IPS-18c (cell line): Measurements from ENCODE around the gene PCGF5.
"Not testable (repeated sequence)": the region's sequence is repeated elsewhere in the genome, so short reads cannot be mapped to it uniquely, and the experiment has no call there.

ENCODE experiments used
- H3K4me3 ChIP-seq: 2 replicates; pipeline ENCODE4 v1.7.0; 2013; ENCODE audit warnings: low read depth, mild to moderate bottlenecking, low read length, moderate library complexity; ENCODE audit not compliant: insufficient read depth
- H3K9me3 ChIP-seq: one replicate; pipeline ENCODE4 v1.6.1; 2013; ENCODE audit warnings: mild to moderate bottlenecking, low read length, moderate library complexity; ENCODE audit not compliant: control insufficient read depth, insufficient read depth

Gene PCGF5

GRCh38 chr10:91298224-91298871, 77.9 kb downstream of the PCGF5 start:
- Histone ChIP-seq H3K9me3 (peaks cover 3% of the 10 kb centered on the region), H3K4me3 (peak overlapping the region; percentile 29; the same call in 1 of the 2 replicates)

DNA sequence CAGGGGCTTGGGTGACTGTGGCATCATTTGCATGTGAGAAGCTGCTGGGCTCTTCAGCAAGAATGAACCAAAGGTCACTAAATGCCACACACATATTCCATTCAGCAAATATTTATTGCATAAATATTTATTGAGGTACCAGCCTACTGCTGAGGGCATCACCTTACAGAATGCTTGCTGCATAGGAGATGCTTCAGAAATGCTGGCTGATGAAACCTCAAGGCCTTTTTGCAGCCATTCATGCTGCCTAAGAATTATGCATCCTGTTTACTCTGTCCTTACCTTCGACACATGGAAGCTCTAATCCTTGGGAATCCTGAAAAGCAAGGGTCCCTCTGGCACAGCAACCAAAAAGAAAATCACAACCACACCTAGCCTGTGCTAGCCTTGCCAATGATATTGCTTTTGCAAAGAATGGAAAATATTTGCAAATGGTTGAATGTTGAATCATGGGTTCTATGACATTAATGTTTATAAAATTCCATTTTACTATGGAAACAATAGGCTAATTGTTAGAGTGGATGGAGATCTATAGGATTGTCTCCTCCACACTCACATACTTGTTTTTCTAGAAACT, 79.6 kb downstream of the PCGF5 start:
- H3K9me3 ChIP-seq = peaks cover 3% of the 10 kb centered on the region
- H3K4me3 ChIP-seq = no peak overlapping the region

DNA sequence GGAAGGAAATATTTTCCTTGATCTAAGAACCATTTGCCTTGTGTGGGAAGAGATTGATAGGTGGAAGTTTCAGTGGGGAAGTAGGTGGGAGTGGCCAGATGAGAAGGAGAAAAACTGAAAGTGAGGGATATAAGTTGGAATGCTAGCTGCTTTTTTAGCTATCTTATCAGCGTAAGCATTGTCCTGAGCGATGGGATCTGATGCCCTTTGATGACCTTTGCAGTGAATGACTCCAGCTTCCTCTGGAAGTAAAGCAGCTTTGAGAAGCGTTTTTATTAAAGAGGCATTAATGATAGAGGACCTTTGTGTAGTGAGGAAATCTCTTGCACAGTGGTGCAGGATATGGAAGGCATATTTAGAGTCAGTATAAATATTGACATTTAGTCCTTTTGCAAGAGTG, 82.5 kb downstream of the PCGF5 start:
- not testable (repeated sequence) for H3K4me3 ChIP-seq, H3K9me3 ChIP-seq

DNA sequence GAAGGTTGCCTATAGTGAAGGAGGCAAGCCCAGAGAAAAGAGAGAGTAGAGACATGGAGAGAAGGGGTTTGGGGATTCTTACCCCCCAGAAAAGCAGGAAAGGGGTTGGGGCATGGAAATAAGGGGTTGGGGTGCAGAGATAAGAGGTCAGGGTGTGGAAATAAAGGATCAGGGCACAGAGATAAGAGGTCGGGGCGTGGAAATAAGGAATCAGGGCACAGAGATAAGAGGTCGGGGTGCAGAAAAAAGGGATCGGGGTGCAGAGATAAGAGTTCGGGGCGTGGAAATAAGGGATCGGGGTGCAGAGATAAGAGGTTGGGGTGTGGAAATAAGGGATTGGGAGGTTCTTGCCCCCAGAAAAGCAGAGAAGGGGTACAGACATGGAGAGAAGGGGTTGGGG, 85.5 kb downstream of the PCGF5 start:
- H3K4me3 ChIP-seq, H3K9me3 ChIP-seq: not testable (repeated sequence)

- H3K4me3 ChIP-seq = no peak overlapping the region
- peaks cover 3% of the 10 kb centered on the region for H3K9me3 ChIP-seq
These were observed 87.0 kb downstream of the PCGF5 start for GRCh38 chr10:91307489-91307888.

DNA sequence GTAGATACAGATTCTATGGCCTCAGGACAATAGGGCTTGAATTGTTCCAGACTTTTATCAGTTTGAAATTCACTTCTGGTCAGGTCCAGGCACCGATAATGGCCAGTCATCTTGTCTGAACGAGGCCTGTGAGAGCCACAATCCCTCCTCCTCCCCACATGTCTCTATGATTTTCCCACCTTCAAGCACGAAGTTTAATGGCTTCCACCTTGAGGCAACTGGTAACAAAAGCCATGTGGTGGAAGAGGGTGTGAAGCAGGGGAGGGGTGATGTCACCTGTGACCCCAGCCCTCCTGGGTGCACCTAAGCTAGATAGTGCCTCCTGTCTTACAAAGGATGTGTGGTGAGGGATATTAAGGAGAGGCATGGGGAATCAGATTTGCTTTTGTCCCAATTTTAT, 89.2 kb downstream of the PCGF5 start:
- Histone ChIP-seq H3K9me3 (peaks cover 3% of the 10 kb centered on the region), H3K4me3 (no peak overlapping the region)

- peaks cover 3% of the 10 kb centered on the region for H3K9me3 ChIP-seq
- H3K4me3 ChIP-seq = no peak overlapping the region
These were observed 91.3 kb downstream of the PCGF5 start for GRCh38 chr10:91311601-91312381.

DNA sequence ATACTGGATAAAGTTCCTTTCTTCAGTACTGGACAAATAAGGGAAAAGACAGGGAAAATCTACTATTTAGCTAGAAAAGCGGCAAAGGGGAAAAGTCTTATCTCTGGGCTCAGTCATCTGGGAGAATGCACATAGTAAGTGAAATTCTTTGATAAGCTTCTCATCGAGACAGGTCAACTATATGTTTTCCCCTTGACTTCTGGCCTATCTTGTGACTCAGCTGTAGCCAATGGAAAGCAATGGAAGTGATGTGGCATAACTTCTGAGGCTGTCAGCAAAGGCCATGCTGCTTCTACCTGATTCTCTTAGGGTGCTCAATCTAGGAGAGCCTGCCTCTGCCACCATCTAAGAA, 91.9 kb downstream of the PCGF5 start:
- Histone ChIP-seq H3K4me3 (no peak overlapping the region), H3K9me3 (peaks cover 5% of the 10 kb centered on the region)

DNA sequence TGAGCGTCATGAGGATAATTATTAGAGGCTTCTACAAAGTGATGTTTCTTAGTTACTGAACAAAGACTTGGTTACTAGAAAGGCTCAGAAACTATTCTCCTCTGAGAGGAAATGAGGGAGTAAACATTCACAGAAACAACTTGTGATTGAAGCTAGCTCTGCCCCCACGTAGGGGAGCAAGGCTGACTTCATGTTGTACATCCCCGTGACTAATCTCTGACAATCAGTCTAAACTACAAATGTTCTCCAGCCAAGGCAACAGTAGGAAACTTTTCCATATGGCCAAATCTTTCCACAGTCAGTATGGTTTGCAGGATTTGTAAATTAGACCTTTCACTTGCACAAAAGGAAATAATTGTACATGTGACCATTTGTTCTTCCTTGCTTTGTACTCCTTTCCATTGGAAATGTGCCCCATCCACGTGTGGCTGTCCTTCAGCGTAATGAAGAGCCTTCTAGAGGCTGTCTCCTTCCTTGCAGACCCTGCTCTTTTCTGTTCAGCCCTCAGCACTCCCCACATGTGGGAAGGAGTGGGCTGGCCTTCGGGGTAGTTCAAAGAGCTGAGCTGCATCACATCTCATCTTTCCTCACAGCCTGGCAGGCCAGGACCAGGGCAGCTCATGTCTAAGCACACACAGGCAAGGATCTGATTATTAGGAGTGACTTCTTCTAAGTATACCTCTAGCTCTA, 93.5 kb downstream of the PCGF5 start:
- peaks cover 5% of the 10 kb centered on the region for H3K9me3 ChIP-seq
- H3K4me3 ChIP-seq = no peak overlapping the region

DNA sequence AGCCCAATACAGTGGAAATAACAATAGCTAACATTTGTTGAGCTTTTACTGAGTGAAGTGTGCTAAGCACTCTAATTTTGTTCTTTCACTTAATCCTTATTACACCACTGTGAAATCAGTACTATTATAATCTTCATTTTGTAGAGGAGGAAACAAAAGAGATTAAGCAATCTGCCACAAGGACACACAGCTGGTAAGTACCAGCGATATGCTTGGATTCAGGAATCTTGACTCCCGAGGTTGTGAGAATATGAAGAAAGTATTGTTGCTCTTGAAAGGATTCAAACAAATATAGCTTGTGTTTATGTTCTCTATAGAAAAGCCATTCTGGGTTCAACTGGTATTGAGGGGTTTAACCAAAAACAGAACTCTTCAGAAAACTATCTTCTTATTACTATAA, 96.0 kb downstream of the PCGF5 start:
- H3K9me3 ChIP-seq = peaks cover 2% of the 10 kb centered on the region
- H3K4me3 ChIP-seq = no peak overlapping the region

GRCh38 chr10:91317541-91317940, 97.1 kb downstream of the PCGF5 start:
- Histone ChIP-seq H3K9me3 (peaks cover 2% of the 10 kb centered on the region), H3K4me3 (no peak overlapping the region)

DNA sequence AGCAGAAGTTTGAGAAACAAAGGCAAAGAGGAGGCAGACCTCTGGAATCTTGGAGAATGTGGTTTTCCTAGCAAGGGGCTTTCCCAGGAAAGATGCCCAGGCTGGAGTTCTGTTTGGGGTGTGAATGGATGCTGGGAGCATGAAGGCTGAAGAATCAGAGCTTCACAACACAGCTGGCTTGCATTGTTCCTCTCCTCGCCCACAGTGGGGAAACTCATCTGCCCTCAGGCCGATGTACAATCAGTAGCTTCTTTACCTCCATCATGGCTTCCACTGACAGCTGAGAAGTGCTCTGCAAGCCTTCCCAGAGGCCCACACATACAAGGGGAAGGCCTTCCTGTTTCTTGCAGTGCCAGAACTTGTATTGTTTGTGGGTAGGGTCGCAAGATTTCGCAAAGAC, 98.9 kb downstream of the PCGF5 start:
- H3K4me3 ChIP-seq = no peak overlapping the region
- peaks cover 2% of the 10 kb centered on the region for H3K9me3 ChIP-seq

GRCh38 chr10:91323293-91323905, 102.9 kb downstream of the PCGF5 start:
- not testable (repeated sequence) for H3K4me3 ChIP-seq, H3K9me3 ChIP-seq

- Histone ChIP-seq H3K4me3 (no peak overlapping the region), H3K9me3 (peaks cover 10% of the 10 kb centered on the region)
These were observed 108.0 kb downstream of the PCGF5 start for GRCh38 chr10:91328320-91328984.
